ENCODE measurements around the gene CCT3. TPM values are rescaled to one million over a fixed set of nuclear protein-coding genes. Genes with fewer than 3 reads are reported as not detected.
"Not testable (repeated sequence)": the region's sequence is repeated elsewhere in the genome, so short reads cannot be mapped to it uniquely, and the experiment has no call there.

The CCT3 gene
- total RNA-seq, 1 experiment from 2014 or later: 1,057 TPM

- in situ Hi-C loops (cut with HindIII; ENCODE audit: low sequenced_read_pairs): loop anchor here (5.0 kb wide), 1 partner anchor 63 kb away; no protein-coding TSS in a partner anchor
- peak; percentile 43 for DNase-seq (ENCODE audit: low spot score)
Observed at GRCh38 chr1:156369685-156370286, 31.7 kb upstream of the CCT3 start.

GRCh38 chr1:156368889-156369684 lies 31.0 kb upstream of the CCT3 start, which contains the start of gene RHBG:
Gene RHBG, plus strand, starts transcription at chr1:156369211. Its CDS starts 39 bp downstream, at chr1:156369250.
- DNase-seq (ENCODE audit: low spot score): peak; percentile 81
- in situ Hi-C loops (cut with HindIII; ENCODE audit: low sequenced_read_pairs): no loop called here

GRCh38 chr1:156368157-156368658 lies 30.1 kb upstream of the CCT3 start:
- no peak for DNase-seq (ENCODE audit: low spot score)
- in situ Hi-C loops (cut with HindIII; ENCODE audit: low sequenced_read_pairs): no loop called here

- in situ Hi-C loops (cut with HindIII; ENCODE audit: low sequenced_read_pairs): no loop called here
Observed at GRCh38 chr1:156367383-156368156, 29.5 kb upstream of the CCT3 start.

GRCh38 chr1:156366378-156367166 lies 28.5 kb upstream of the CCT3 start:
- DNase-seq (ENCODE audit: low spot score): no peak
- in situ Hi-C loops (cut with HindIII; ENCODE audit: low sequenced_read_pairs): no loop called here

More at GRCh38 chr1:156367383-156368156, 29.5 kb upstream of the CCT3 start:
- no peak for DNase-seq (ENCODE audit: low spot score)

- no peak for DNase-seq (ENCODE audit: low spot score)
- in situ Hi-C loops (cut with HindIII; ENCODE audit: low sequenced_read_pairs): no loop called here
Observed at GRCh38 chr1:156365754-156366153, 27.7 kb upstream of the CCT3 start.

GRCh38 chr1:156360534-156360933 lies 22.4 kb upstream of the CCT3 start:
- no peak for DNase-seq (ENCODE audit: low spot score)
- in situ Hi-C loops (cut with HindIII; ENCODE audit: low sequenced_read_pairs): no loop called here

GRCh38 chr1:156359973-156360372 lies 21.9 kb upstream of the CCT3 start:
- no peak for DNase-seq (ENCODE audit: low spot score)
- in situ Hi-C loops (cut with HindIII; ENCODE audit: low sequenced_read_pairs): no loop called here

- no peak for DNase-seq (ENCODE audit: low spot score)
- in situ Hi-C loops (cut with HindIII; ENCODE audit: low sequenced_read_pairs): no loop called here
Observed at GRCh38 chr1:156359249-156359648, 21.2 kb upstream of the CCT3 start.

GRCh38 chr1:156358641-156359040 lies 20.5 kb upstream of the CCT3 start:
- DNase-seq (ENCODE audit: low spot score): no peak
- in situ Hi-C loops (cut with HindIII; ENCODE audit: low sequenced_read_pairs): no loop called here

- in situ Hi-C loops (cut with HindIII; ENCODE audit: low sequenced_read_pairs): no loop called here
- DNase-seq (ENCODE audit: low spot score): no peak
Observed at GRCh38 chr1:156357977-156358376, 19.9 kb upstream of the CCT3 start.

- in situ Hi-C loops (cut with HindIII; ENCODE audit: low sequenced_read_pairs): no loop called here
- peak; percentile 81 for DNase-seq (ENCODE audit: low spot score)
Observed at GRCh38 chr1:156356875-156357534, 18.9 kb upstream of the CCT3 start.

- in situ Hi-C loops (cut with HindIII; ENCODE audit: low sequenced_read_pairs): no loop called here
- no peak for DNase-seq (ENCODE audit: low spot score)
Observed at GRCh38 chr1:156356262-156356874, 18.3 kb upstream of the CCT3 start.

- in situ Hi-C loops (cut with HindIII; ENCODE audit: low sequenced_read_pairs); DNase-seq (ENCODE audit: low spot score): not testable (repeated sequence)
Observed at GRCh38 chr1:156352481-156352880, 14.4 kb upstream of the CCT3 start.

GRCh38 chr1:156347331-156347730 lies 9.2 kb upstream of the CCT3 start:
- no peak for DNase-seq (ENCODE audit: low spot score)
- in situ Hi-C loops (cut with HindIII; ENCODE audit: low sequenced_read_pairs): no loop called here

GRCh38 chr1:156346636-156347035 lies 8.5 kb upstream of the CCT3 start:
- in situ Hi-C loops (cut with HindIII; ENCODE audit: low sequenced_read_pairs): no loop called here
- DNase-seq (ENCODE audit: low spot score): no peak

- DNase-seq (ENCODE audit: low spot score); in situ Hi-C loops (cut with HindIII; ENCODE audit: low sequenced_read_pairs): not testable (repeated sequence)
Observed at GRCh38 chr1:156346035-156346434, 7.9 kb upstream of the CCT3 start.

- DNase-seq (ENCODE audit: low spot score): no peak
- in situ Hi-C loops (cut with HindIII; ENCODE audit: low sequenced_read_pairs): no loop called here
Observed at GRCh38 chr1:156344409-156344808, 6.3 kb upstream of the CCT3 start.
